HG02763 (cell line): ENCODE measurements around the gene GGT7.
"Not testable (repeated sequence)": the region's sequence is repeated elsewhere in the genome, so short reads cannot be mapped to it uniquely, and the experiment has no call there.

ENCODE experiments used
- ATAC-seq: cut with Tn5 transposase; IDR thresholded peaks from one replicate; pipeline ENCODE4 v1.9.1; 2021; ENCODE audit warnings: mild to moderate bottlenecking, moderate library complexity; ENCODE audit not compliant: unreplicated experiment

The GGT7 gene

GRCh38 chr20:34883809-34884208 lies 11.2 kb upstream of the GGT7 start:
- no peak for ATAC-seq

- no peak for ATAC-seq
These were observed 10.5 kb upstream of the GGT7 start for GRCh38 chr20:34883087-34883688.

- ATAC-seq, result no peak
These were observed 9.0 kb upstream of the GGT7 start for GRCh38 chr20:34881689-34882088.

GRCh38 chr20:34880971-34881370 lies 8.3 kb upstream of the GGT7 start:
- ATAC-seq, result not testable (repeated sequence)

GRCh38 chr20:34880215-34880850 lies 7.7 kb upstream of the GGT7 start:
- ATAC-seq, result no peak

GRCh38 chr20:34876406-34877282 lies 4.0 kb upstream of the GGT7 start, which contains the start of gene ACSS2:
ACSS2 (plus strand) TSS chr20:34876612; CDS start chr20:34876646, 34 bp downstream.
- ATAC-seq, result peak; percentile 16

GRCh38 chr20:34875642-34876405 lies 3.2 kb upstream of the GGT7 start:
- ATAC-seq, result peak; percentile 67

GRCh38 chr20:34874094-34874654 lies 1.5 kb upstream of the GGT7 start:
- no peak for ATAC-seq

- ATAC-seq, result no peak
These were observed 982 bp upstream of the GGT7 start for GRCh38 chr20:34873583-34874093.

- ATAC-seq, result no peak
These were observed 562 bp downstream of the GGT7 start for GRCh38 chr20:34871966-34872621.

- no peak for ATAC-seq
These were observed 1.2 kb downstream of the GGT7 start for GRCh38 chr20:34871320-34871926.

GRCh38 chr20:34864216-34864615 lies 8.4 kb downstream of the GGT7 start:
- no peak for ATAC-seq

- no peak for ATAC-seq
These were observed 9.2 kb downstream of the GGT7 start for GRCh38 chr20:34863421-34863965.

GRCh38 chr20:34862724-34863123 lies 9.9 kb downstream of the GGT7 start:
- no peak for ATAC-seq

- no peak for ATAC-seq
These were observed 11.1 kb downstream of the GGT7 start for GRCh38 chr20:34861386-34862084.

- ATAC-seq, result no peak
These were observed 12.7 kb downstream of the GGT7 start for GRCh38 chr20:34859826-34860545.

GRCh38 chr20:34859367-34859766 lies 13.3 kb downstream of the GGT7 start:
- ATAC-seq, result no peak

GRCh38 chr20:34852298-34852697 lies 20.4 kb downstream of the GGT7 start:
- ATAC-seq, result no peak
